ENCODE measurements around the gene KRT17.

Gene KRT17

GRCh38 chr17:41624208-41625101 lies at the start of gene KRT17:
Gene KRT17 (minus strand): TSS chr17:41624575. CDS start chr17:41624509, 66 bp downstream.
- no peak for DNase-seq

GRCh38 chr17:41672153-41672552 lies 47.8 kb upstream of the KRT17 start:
- no peak for DNase-seq

GRCh38 chr17:41667280-41668041 lies 43.1 kb upstream of the KRT17 start:
- no peak for DNase-seq

- peak; percentile 83 to 85 for DNase-seq
Measured at GRCh38 chr17:41666708-41667279, 42.4 kb upstream of the KRT17 start.

GRCh38 chr17:41666237-41666641 lies 41.9 kb upstream of the KRT17 start:
- peak; percentile 54 to 74 for DNase-seq

GRCh38 chr17:41665566-41666236 lies 41.3 kb upstream of the KRT17 start:
- DNase-seq, result peak; percentile 84 to 91

GRCh38 chr17:41664587-41665565 lies 40.5 kb upstream of the KRT17 start:
- DNase-seq, result no peak

- DNase-seq, result no peak
Measured at GRCh38 chr17:41664172-41664457, 39.7 kb upstream of the KRT17 start.

- no peak for DNase-seq
Measured at GRCh38 chr17:41663451-41664171, 39.2 kb upstream of the KRT17 start.

GRCh38 chr17:41660221-41660711 lies 35.9 kb upstream of the KRT17 start:
- DNase-seq, result no peak

- DNase-seq, result no peak
Measured at GRCh38 chr17:41659427-41660212, 35.2 kb upstream of the KRT17 start.

- DNase-seq, result no peak
Measured at GRCh38 chr17:41658846-41659245, 34.5 kb upstream of the KRT17 start.

GRCh38 chr17:41657936-41658335 lies 33.6 kb upstream of the KRT17 start:
- no peak for DNase-seq

- DNase-seq, result no peak
Measured at GRCh38 chr17:41657176-41657754, 32.9 kb upstream of the KRT17 start.

GRCh38 chr17:41656249-41657023 lies 32.1 kb upstream of the KRT17 start:
- no peak for DNase-seq

- no peak for DNase-seq
Measured at GRCh38 chr17:41655611-41656111, 31.3 kb upstream of the KRT17 start.

- no peak for DNase-seq
Measured at GRCh38 chr17:41654678-41655607, 30.6 kb upstream of the KRT17 start.

Data from stimulated activated CD4-positive, alpha-beta T cell treated with anti-CD3 and anti-CD28 coated beads, Interleukin-4, amount 100 ng/mL, for 4 hours (primary cell).